H1 (cell line): ENCODE data around the gene ZBTB4. TPM values are rescaled to one million over a fixed set of nuclear protein-coding genes. Genes with fewer than 3 reads are reported as not detected.

Experiments used
- CHD1 ChIP-seq: IDR thresholded peaks from 2 replicates; pipeline ENCODE4 v1.6.1; 2012; ENCODE audit warnings: low read depth, low read length, improper control_type of control experiment
- POLR2A ChIP-seq, 2 experiments: IDR thresholded peaks; 1 replicate in 1 of 2; 2 replicates in 1 of 2; pipeline ENCODE4 v1.6.1; 2011; ENCODE audit warnings: low read depth in 2 of 2, low read length in 2 of 2, mild to moderate bottlenecking in 2 of 2; ENCODE audit errors: control extremely low read depth in 1 of 2
- POU5F1 ChIP-seq: IDR thresholded peaks from 2 replicates; pipeline ENCODE4 v1.6.1; 2011; ENCODE audit warnings: low read depth, mild to moderate bottlenecking, low read length, moderate library complexity
- polyA plus RNA-seq, 7 experiments: library from polyadenylated mRNA; depleted of rRNA in 3 of 7; stranded (reverse) in 5 of 7; unstranded in 2 of 7; fragments of >200 nt in 5 of 7; fragments of 200-250 nt in 2 of 7; gene quantifications; 1 replicate in 5 of 7; 2 replicates in 1 of 7; 4 replicates in 1 of 7; pipeline versions ENCODE4 v1.2.1 to v1.2.3, GENCODE V29; 2011 to 2013; ENCODE audit warnings: missing spikeins in 2 of 7, mixed read lengths in 2 of 7
- total RNA-seq: library from RNA; stranded (reverse); fragmentation: NEBNext Ultra II Directional; extraction: Animal tissue kit (Norgen Biotek cat#: 25700); gene quantifications from 2 replicates; pipeline ENCODE4 v1.2.1, GENCODE V29; 2021
- TF ChIP-seq, protein P1 (sequence below): IDR thresholded peaks from 2 replicates; pipeline ENCODE4 v1.6.1; 2012; ENCODE audit warnings: inconsistent platforms

Gene ZBTB4
- total and polyA plus RNA-seq, 2 of the 8 experiments (the other 6 are each of a cell fraction or from before 2014, with no cell fraction given): 5.9 to 10.1 TPM

- TF ChIP-seq POLR2A (IDR thresholded peaks at IDR 0.05; ENCODE audit: control extremely low read depth in 1 of 2, low read depth in 2 of 2, low read length in 2 of 2): no peak
- TF ChIP-seq, protein P1, sequence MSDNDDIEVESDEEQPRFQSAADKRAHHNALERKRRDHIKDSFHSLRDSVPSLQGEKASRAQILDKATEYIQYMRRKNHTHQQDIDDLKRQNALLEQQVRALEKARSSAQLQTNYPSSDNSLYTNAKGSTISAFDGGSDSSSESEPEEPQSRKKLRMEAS: no peak
- no peak for TF ChIP-seq CHD1
- no peak for TF ChIP-seq POU5F1
These were observed 34.5 kb upstream of the ZBTB4 start (continued) for GRCh38 chr17:7513850-7514419.
